SHP77 (cell line): Measurements from ENCODE around the gene DLX4.

Experiments
- DNase-seq, 2 experiments: peaks; one replicate each; lab custom pipeline; 2025; lab: John Stamatoyannopoulos, UW

The DLX4 gene

DNA sequence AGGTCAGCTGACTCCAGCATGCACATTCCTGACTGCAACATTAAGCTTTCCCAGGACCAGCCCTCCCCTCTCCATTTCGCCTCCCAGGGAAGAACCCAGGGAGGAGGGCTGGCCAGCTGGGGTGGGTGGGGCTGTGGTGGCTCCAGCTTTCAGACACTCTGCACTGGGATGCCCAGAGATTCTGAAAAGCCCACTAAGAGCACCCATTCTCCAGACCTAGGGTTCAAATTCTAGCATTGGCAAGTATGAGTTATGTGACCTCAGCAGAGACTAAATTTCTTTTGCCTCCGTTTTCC, 18.2 kb downstream of the DLX4 start:
- no peak for DNase-seq

DNA sequence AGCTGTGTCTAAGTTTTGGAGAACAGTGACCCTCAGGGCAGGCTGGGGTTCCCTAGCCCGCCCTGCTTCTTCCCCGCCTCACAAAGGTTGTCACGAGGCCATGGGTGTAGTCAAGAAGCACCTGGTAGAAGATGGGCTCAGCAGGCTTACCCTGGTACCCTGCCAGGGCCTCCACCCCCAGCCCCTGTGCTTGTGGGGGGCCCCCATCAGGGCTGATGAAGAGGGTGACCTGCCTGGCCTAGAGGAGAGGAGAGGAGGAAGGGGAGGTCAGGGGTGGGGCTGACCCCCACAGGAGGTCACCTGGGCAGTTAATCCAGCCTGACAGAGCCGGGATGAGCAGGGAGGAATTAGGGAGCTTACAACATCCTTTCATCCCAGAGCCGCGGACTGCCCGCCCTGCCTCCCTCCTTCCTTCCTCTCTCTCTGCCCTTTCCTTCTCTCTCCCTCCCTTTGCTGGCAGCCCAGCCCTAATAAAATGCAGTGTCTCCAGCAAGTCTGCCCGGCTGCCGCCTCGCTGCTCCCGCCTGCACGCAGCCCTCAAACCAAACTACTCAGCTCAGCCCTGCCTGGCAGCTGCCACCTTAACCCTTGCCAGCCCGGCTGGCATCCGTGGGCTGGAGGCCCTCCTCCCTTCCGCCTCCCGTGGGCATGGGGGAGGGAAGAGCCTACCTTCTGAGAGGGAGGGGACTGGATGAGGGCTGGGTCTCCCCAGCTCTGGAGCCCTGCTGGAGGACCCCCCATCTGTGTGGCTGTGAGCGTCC, 18.9 kb downstream of the DLX4 start:
- peak; percentile 17 to 70 for DNase-seq

DNA sequence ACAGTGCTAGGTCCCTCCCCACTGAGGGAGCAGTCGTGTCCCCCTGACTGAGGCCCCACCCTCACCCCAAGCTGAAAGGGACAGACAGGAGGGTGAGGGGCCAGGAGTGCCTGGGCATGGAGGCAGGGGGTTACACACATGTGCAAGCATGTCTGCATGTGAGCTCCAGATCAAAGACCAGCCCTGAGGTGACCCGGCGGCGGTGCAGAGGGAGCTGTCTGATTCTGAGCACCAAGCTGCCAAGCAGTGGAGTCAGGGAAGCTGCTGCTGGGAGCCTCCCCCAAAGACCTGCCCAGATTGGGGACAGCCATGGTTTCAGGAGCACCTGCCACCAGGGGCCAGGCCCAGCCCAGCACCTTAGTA, 20.5 kb downstream of the DLX4 start:
- DNase-seq: no peak

DNA sequence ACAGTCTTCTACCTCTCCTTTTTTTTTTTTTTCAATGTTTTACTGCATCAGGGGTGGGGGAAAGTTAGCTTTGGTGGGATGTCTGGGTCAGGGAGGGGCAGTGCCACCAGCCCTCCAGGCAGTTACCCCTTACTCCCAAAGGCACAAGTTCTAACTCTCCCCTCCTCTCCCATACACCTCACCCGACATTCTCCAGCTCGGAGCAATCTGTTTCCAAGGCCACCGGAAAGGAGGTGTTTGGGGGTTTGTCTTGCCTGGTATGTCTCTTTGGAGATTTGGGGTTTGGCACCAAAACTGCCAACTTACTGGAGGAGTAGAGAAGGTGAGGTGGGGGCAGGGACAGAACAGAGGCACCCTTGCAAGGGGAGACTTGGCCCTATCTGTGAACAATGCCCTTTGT, 21.3 kb downstream of the DLX4 start:
- no peak for DNase-seq

DNA sequence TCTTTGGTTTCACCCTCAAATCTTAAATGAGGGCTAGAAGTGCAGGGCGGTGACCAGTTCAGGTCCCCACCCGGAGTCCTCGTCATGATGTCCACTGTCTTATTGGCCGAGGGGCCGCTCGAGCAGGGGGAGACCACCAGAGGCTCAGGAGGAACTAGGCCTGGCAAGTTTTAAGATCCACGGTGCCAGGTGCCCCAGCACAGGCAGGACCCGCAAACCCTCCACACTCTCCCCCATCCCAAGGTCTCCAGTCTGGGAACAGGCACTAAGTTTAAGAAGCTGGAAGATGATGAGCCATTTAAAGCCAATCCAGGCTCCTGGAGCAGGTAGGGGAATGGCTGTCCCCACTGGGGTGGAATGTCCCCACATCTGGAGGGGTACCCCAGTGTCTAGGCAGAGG, 21.9 kb downstream of the DLX4 start:
- DNase-seq: no peak

DNA sequence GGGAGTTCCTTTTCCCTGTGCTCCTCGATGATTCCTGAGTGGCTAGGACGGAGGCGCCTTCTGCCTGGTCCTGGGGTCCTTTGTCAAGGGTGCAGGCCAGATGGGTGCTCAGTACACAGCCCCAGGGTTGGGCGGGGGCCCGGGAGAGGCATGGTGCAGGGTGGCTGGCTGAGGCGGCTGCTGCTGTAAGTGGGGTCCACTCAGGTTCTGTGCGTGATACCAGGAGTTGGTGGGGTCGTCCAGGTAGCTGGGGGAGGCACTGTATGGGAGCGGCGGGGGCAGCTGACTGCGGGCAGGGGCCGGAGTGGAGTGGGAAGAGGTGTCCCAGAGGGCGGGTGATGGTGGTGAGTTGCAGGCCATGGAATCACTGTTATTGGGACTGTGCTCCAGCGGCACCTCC, 22.4 kb downstream of the DLX4 start:
- DNase-seq: no peak

DNA sequence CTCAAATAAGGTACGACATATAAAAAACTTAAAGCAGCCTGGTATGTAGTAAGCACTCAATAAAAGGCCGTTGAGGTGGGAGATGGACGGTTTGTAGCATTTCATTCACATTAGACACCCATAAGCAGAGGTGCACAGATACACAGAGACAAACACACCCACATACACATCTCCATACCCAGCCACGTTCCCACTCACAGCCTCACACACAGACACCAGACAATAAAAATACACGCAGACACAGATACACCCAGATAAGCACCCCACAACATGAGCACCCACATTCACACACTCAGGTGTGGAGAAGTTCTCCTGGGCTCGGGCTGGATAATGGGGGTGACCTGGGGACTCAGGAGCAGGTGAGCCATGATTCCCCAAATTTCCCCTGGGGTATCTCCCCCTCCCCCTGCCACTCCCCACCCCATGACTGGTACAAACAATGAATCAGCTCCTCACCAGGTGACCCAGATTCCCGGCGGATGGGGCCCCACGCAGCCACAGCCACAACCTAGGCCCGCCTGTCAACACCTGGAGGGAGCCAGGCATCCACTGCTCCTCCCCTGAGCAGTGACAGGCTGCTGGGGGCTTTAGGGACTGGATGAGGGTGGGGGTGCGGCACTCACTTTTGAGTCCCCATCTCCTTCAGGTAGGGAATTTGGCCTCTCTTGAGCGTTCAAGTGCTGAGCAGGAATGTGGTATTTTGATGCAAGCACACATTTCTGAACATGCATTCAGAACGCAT, 23.4 kb downstream of the DLX4 start:
- DNase-seq: no peak

DNA sequence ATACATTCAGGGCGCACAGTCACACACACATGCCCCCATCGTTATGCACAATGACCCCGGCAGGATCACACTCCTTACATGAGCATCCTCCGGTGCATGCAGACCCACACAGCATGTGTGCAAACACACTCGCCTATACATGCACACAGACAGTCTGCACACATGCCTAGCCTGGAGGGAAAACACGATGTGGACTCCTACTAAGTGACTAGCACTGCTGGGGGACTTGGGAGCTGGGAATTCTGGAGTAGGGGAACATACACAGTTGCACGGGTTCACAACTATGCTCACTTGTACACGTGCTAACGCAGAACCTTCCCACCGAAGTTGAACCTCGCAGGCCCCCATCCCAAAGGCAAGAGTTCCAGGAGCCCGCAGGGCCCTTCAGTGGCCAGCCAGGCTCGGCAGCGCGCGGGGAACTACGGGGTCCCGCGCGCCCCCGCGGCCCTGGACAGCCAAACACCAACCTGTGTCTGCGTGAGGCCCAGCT, 24.0 kb downstream of the DLX4 start:
- no peak for DNase-seq

DNA sequence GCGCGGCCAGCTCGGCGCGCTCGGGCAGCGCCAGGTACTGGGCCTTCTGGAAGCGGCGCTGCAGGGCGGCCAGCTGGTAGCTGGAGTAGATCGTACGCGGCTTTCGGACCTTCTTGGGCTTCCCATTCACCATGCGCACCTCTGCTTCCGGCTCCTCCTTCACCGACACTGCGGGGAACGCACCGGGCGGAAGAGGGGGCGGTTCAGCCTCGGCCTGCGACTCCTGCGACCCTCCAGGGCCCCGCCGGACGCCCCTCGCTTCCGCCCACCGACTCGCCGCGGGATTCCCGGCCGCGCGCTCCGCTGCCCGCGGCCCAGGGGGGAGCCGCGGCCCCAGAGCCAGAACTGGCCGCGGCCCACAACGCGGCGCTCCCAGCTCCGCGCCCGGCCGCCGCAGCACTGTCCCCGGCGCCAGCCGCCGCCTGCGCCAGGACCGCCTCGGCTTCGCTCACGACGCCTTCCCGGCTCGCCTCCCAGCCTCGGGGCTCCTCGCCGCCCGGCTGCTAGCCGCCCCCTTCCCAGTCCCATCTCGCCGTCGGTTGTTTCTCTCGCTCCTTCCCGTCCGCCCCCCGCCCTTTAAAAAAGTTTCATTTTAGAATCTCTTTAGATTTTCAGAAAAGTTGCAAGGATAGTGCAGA, 24.6 kb downstream of the DLX4 start:
- DNase-seq: no peak

DNA sequence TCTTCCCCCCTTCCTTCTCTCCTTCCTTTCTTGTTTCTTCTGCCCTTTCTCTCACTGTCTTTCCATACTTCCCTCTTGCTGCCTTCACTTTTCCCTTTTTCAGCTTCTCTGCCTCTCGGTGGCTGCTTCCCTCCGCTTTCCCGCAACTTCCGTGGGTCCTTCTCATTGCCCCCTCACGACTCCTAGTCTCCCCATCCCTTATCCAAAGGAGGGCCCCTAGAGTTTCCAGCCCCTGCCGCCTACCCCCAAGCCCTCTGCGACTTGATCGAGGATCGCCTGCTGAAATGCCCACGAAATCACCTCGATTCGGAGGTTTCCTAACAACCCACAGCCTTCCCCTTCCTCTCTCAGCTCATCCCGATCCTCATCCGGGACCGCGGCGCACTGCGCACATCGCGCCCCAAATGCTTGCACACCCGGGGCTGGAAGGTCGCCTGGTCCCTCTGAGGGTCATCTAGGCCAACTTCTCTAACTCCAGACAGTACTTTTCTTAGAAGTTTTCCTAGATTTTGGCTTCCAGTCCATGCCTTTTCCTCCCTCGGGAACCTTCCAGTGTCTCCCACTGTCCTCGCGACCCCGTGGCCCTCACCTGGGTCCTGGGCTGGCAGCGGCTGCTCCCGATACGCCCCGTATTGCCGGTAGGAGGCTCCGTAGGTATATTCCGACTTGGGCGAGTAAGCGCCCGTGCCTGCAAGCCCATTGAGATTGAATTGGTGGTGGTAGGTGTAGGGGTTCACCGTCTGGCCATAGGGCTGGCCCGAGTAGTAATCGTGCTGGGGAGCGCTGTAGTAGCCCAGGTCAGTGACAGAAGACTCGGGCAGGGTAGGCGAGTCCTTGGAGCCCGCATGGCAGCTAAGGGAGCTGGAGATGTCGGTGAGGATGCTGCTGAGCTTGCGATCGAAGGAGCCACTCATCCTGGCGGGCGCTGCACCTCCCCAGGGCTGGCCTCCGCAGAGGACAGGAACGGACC, 25.4 kb downstream of the DLX4 start:
- DNase-seq: no peak

DNA sequence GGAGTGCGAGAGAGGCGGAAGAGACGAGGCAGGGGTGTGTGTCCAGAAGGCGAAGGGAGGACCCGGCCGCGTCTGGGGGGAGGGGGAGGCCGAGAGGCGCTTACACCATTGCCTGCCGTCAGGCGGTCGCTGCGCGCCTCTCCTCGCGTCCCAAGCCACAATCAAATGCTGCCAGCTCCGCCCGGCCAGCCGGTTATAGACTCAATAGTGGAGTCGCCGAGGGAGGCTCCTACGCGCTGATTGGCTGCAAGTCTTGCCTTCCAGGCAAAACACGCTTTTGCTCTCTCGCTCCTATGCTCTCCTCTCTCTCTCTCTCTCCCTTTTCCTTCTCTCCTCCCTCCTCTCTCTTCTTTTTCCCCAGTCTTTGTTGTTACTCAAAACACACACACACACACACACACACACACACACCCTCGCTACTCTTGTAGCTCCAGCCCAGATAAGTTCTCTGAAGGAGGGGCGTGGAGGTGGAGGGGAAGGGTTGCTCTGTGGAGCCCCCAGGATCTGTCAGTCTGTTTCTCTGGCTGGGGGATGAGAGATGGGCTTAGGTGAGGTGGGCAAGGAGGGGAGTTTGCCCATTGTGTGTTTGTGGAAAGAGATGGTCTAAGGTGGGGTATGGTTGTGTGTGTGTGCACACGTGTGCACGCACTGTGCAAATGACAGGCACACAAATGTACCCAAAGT, 26.2 kb downstream of the DLX4 start, which contains the start of gene DLX3:
DLX3 (minus strand) TSS at position 170 of the 684 bp plus-strand sequence. CDS start 226 bp downstream, outside the sequence.
- peak in 1 of 2 experiments; percentile 18 for DNase-seq

DNA sequence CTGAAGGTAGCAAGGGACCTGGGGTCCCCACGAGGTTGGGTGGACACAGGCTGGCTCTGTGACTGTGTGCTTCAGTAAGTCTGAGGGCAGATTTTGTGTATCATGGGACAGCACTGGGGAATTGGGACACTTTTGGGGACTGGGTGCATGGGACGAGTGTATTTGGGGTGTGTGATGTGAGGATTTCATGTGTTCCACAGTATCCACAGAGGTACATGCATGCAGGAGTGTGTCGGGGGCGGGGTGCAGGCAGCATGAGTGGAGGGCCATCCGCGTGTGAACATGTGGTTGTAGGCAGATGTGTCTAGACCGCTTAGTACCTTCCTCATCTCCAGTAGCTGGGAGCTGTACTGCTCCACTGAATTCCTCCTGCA, 27.1 kb downstream of the DLX4 start:
- no peak for DNase-seq

DNA sequence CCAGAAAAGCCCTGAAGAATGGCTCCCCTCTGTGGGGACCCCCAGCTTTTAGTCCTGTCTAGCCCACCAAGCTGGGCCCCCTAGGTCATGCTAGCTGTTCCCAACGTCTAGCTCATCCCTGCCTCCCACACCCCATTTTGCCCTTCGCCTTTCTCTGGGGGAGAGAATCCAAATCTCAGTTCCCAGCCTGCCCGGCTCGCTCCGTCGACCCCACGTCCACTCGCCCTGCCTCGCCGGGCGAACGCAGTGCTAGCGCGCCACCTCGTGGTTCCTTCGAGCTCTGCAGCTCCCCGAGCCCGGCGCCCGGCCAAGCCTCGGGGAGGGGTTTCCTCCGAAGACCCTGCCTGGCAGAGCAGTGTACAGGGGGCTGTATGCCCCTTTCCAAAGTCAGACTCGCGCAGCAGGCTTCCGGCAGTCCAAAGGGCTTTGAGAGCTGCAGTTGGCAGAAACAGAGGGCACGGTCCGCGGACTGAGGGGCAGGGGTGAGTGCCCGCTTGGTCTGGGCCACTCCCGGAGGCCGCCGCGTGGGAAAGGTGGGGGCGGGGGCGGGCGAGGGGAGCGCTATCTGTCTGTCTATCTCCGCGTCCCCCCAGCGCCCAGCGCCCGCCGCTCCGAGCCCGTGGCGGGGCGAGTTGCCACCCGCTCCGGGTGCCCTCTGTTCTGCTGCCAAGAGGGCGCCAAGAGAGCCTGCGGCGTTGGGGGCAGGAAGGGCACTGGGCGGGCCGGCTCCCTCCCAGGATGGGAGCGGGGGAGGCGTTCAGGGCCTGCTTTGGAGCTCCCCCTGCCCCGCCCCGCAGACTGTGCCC, 27.7 kb downstream of the DLX4 start:
- peak; percentile 16 to 20 for DNase-seq

DNA sequence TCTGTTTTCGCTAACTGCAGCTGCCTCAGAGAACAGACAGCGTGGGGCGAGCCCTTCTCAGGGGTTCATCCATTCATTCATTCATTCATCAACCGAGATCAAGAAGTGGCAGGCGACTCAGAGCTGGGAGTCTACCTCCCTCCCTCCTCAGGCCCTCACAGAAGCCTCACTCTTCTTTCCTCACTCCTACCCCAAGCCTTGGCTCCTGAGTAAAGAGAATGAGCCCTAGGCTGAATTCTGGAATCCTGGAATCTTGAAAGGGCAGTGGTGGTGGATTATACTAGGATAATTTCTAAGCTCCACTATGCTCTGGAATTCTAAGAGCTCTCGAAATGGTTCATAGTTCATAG, 28.3 kb downstream of the DLX4 start:
- no peak for DNase-seq

DNA sequence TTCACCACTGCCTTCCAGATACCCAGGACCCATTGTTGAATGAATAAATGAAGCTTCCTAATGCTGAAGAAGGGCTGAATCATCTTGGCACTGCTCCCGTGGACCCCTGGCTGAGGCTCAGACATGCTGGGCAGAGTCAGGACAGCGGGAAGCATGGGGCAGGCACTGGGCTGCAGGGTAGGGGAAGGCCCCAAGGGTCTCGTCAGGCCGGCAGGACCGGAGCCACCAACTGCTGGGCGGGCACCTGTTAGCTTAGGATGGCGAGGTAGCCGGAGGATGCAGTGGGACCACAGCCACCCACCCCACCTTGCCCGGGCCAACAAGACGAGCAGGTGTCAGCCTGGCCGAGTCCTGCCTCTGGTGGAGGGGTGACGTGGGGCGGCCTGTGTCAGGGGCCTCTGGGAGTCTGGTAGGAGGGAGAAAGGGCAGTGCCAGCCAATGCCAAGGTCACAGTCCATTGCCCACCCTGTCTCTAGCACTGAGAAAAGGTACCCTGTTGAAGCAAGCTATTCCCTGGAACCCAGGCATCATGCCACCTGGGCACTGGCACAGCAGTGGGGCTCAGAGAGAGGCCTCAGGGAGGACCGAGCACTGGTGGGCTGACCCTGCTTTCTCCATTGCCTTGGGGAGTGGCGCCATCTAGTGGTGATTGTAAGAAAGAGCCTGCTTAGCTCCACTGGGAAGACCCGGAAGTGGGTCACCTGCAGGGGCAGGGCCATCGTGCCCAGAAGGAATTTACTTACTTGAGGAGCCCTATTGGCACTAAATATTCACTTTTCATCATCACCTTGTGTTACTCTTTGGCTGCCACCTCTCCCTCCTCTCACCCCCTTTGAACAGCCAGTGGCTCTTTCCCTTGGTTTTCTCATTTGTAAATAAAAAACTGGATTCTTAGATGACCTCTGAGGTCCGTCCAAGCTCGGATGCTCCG, 29.0 kb downstream of the DLX4 start:
- DNase-seq: peak; percentile 93

DNA sequence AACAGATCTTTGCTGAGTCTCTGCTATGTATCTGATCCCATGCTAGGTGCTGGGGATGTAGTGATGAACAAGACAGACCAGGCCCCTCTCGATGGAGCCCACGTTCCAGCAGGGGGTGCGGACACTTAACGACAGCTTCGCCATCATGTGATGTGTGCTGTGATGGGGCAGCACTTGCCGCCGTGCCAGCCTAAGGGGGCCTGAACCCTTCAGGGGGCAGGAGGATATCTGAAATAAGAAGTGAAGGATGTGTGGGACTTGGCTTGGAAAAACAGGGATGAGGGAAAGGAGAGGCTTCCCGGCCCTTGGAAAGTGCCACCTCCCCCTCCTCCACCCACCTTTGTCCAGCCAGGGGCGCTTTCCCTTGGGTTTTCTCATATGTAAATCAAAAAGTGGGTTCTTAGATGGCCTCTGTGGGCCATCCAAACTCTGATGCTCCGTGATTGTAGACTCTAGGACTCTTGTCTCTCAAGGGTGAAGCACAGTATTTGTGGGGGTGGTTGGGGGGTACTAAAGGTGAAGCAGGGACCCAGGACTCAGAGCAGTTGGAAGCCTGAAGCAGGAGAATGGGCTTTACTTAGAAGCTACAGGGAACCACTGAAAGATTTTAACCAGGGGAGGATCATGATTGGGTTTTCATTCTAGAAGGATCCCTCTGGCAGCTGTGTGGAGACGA, 30.0 kb downstream of the DLX4 start:
- DNase-seq: no peak

DNA sequence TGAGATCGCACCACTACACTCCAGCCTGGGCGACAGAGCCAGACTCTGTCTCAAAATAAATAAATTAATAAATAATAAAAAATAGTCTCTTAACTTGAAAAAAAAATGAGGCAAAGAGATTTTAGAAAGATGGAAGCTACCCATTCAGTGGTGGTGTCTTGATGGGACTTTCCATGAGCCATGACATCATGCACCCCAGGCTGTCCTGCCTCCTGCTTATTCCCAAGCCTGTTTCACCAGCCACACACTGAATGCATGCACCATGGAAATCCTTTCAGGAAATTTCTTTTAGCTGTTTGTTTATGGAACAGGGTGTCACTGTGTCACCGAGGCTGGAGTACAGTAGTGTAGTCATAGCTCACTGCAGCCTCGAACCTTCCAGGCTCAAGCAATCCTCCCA, 34.9 kb downstream of the DLX4 start:
- DNase-seq: no peak

DNA sequence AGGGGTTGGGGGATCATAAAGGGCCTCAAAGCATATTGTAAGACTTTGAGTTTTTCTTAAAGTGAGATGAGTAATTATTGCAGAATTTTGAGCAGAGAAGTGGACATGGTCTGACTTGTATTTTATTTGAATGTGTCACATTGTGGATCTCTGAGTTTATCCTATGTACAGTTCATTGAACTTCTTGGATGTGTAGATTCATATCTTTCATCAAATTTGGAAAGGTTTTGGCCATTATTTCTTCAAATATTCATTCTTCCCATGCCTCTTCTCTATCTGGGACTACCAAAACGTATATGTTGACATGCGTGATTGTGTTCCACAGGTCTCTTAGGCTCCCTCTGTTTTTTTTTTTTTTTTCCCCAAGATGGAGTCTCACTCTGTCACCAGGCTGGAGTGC, 40.3 kb downstream of the DLX4 start:
- DNase-seq: no peak

DNA sequence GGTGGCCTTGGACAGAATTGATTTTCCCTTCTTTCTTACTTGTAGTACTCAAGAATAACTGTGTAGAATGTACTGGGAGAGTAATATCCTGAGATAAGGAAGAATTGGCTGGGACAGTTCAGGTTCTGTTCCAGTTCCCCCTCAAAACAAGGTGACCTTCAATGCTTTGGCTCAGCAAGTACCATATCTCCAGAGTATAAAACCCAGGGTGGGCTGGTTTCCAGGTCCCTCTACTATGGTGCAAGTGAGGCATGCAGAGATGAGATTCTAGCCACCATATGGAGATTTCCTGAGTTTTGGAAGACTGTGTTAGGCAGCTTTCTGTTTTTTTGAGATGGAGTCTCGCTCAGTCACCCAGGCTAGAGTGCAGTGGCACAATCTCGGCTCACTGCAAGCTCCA, 44.1 kb downstream of the DLX4 start:
- no peak for DNase-seq
